HG03571 (cell line): ENCODE results near the gene RASAL1.

Experiments used
- ATAC-seq: cut with Tn5 transposase; IDR thresholded peaks from one replicate; pipeline ENCODE4 v1.9.1; 2021; ENCODE audit not compliant: unreplicated experiment

The RASAL1 gene

DNA sequence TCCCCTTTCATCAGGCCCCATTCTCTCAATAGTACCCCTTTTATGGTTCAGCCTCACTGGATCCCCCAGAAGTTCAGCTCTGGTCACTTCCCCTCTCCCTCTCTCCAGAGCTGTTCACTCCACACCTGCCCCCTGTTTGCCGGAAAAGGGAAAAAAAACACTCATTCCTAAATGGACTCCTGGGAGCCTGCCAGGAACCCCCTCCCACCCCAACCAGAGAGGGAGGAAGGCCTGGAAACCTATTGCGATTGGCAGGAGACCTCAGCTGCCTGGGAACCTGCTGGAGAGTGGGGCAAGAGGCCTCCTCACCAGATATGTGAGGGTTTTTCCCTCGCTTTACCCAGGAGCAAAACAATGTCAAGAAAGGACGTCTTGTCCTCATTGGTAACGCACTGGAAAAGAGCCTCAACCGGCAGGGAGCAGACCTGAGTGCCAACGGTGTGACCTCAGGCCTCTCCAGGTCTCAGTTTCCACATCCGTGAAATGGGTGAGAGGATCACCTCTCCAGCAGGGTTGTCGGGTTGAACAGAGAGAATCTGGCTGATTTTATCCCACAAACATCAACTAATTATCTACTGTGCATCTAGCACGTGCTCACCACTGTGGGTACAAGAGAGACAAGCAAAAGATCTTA, 74.4 kb downstream of the RASAL1 start:
- ATAC-seq, result no peak

DNA sequence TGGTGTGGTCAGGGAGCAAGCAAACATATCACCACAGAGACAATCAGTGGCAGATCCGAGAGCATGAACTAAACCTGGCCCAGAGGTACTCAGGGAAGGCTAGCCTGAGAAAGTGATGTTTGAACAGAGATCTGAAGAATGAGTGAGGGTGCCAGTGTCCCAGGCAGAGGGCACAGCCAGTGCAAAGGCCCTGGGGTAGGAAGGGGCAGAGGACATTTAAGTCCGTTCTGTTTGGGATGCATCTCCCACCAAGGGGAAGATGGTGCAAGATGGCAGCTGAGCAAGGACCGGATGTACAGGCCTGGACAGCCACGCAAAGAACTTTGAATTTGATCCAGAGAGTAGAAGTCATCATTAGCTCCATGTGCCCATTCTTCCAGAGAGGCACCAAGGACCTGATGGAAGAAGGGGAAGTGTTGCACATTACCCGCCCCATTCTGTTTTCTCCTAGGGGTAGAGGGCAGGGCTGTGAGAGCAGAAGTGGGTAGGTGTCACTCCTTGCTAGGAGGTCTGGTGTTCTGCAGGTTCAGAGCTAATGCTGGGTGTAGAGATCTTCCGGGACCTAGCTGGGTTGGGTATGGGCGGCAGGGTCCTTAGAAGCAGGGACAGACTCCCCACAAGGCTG, 75.1 kb downstream of the RASAL1 start:
- ATAC-seq, result no peak

DNA sequence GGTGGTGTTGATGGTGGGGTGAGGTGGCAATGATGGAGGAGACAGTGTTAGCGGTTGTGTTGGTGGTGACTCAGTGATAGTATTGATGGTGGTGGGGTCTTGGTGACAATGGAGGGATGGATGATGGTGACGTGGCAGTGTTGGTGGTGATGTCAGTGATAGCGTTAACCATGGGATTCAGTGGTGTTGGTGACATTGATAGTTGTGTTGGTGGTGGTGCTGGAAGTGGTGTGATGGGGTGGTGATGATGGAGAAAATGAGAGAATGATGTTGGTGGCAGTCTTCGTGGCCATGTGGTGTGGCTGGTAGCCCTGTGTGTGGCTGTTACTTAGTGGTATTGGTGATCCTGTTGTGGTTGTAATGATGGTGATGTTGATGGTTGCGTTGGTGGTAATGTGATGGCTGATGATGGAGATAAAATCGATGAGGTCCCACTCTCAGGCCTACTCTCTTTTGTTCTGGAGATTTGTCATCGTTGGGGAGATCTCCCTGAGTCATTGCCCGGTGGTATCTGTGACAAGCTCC, 76.4 kb downstream of the RASAL1 start:
- no peak for ATAC-seq

DNA sequence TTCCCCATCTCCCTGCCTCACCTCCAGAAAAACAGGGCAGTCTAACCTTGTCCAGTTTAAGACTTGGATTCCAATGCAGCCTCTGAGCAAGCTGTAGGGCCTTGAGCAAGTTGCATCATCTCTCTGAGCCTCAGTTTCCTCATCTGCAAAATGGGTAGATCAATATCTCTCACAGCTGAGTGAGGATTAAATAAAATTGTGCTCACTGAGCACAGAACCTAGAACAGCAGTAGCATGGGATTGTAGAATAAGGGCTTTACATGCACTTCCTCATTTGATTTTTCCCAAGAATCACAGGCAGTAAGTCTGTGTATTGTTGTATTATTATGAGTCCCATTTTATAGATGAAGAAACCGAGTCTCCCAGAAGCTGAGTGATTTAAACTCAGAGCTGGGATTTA, 77.0 kb downstream of the RASAL1 start:
- ATAC-seq, result no peak

DNA sequence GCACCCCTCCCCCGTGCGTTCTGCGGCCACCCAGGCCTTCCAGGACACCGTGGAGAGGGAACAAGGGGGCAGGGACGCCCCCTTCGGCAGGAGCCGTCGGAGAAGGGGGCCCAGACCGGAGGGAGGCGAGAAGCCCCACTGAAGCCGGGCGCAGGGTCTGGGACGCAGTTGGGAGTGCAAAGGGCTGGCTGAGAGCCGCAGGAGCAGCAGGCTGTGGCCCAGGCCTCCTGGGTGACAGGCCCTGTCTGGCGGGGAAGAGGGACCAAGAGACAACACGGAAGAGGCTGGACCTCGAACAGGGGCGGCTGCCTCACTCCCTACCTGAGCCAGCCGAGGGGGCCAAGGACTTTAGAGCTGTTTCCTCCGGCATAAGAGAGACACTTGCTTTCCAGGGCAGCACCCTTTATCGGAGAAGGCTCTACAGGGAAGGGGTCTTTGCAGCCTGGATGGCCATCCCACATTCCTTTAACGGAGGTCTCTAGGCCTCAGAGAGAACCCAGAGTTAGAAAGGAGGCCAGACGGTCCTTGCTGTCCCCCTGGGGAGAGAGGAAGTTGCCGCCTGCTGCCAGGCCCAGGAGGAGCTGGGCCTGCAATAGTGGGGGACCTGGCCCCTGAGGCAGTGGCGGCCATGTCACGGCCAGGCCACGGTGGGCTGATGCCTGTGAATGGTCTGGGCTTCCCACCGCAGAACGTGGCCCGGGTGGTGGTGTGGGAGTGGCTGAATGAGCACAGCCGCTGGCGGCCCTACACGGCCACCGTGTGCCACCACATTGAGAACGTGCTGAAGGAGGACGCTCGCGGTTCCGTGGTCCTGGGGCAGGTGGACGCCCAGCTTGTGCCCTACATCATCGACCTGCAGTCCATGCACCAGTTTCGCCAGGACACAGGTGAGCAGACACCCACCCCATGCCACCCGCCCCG, 77.7 kb downstream of the RASAL1 start:
- ATAC-seq, result no peak

DNA sequence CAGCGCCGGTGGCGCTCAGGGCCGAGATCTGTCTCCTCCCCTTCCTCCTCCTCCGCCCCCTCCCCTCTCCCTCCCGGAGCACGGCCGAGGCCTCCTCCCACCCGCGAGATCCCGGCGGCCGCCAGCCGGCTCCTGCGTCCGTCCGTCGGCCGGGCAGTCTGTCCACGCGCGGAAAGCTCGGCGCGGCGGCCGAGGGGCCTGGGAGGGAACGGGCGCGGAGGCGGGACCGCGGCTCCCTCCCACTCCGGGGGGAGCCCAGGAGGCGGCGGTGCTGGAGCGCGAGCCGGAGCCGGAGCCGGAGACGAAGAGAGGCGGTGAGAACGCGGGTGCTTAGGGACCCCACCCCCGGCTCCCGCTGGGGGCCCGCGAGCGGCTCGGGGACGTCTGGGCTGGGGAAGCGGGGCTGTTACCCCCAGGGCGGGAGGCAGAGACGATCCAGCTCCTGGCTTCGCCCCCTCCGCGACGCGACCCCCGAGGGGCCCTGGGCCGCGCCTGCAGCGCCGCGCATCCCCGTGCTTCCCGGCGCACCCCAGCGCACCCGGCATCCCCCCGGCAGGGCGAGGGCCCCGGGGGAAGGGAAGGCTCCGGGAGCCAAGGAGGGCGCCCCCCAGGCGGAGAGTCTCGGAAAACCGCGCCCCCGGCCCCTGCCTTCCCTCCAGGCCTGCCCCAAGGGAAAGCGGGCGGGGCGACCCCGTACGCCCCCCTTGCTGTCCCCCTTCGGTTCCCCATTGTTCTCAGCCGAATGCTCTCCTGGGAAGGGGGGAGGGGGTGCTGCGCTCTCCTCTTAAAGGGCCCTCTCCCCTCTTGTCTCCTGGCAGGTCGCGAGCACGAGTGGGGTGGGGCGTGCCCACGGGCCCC, 78.7 kb downstream of the RASAL1 start, which contains the start of gene DTX1:
TSS of gene DTX1 (plus strand) at position 100 of the 858 bp plus-strand sequence. CDS start 1,463 bp downstream, outside the sequence.
- no peak for ATAC-seq

DNA sequence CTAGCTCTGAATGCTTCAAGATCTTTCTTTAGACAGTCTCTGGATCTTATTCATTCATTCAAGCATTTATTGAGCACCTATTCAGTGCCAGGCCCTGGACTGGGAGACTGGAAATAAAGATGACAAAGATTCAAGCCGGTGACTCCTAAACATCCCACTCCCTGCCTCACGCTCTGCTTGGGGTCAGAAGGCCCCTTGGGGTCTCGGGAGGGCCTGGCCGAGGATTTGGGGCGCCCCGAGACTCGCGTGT, 79.3 kb downstream of the RASAL1 start:
- ATAC-seq, result no peak

DNA sequence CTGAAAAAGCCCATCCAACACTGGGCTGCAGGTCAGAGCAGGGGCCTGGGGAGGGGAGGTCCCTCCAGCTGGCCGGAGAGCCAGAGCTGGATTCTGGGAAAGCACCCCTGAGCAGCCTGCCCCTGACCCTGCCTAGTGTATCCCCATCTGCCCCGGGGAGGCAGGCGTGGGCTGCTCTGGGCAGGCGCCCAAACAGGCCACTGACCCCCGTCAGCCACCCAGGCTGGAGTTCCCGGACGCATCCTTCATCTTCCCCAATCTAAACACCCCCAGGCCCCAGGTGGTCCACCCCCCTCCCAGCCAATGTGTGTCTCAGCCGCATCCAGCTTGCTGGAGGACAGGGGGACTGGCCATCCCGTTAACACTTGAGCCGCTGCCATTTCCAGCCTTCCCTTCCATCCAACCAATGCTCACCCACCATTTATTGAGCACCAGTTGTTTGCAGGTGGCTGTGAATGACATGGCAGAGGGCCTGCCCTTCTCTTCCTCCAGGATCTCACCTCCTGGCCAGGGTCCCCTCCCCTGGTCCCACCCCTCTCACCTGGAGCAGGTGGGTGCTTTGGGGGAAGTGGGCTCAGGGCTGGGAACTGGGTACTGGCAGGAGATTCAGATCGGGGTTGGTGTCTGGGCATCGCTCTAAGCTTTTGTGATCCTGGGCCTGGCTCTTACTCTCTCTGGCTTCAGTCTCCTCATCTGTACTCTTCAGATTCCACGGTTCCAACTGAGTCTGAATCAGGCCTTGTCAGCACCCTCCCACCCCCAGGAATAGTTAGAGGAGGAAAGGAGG, 79.8 kb downstream of the RASAL1 start:
- ATAC-seq, result no peak

DNA sequence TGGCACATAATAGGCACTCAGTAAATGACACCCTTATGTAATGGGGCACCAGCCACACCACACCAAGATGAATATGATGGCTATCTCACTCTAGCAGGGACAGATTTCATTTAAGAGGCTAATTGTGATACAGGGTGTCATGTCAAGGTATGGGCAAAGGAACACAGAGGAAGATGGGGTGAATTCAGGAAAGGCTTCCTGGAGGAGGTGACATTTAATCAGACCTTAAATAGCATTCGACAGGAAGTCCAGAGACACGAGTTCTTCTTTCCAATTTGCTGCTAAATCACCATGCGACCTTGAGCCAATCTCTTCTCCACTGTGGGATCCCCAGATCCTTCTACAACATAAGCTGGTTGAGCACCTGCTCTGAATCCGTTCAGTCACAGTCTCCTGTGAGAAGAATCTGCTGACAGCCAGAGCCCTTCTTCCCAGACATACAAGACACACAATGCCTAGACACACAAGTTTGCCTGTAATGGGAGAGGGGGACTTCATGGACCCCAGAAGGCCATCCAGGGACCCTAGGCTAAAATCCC, 80.5 kb downstream of the RASAL1 start:
- no peak for ATAC-seq

DNA sequence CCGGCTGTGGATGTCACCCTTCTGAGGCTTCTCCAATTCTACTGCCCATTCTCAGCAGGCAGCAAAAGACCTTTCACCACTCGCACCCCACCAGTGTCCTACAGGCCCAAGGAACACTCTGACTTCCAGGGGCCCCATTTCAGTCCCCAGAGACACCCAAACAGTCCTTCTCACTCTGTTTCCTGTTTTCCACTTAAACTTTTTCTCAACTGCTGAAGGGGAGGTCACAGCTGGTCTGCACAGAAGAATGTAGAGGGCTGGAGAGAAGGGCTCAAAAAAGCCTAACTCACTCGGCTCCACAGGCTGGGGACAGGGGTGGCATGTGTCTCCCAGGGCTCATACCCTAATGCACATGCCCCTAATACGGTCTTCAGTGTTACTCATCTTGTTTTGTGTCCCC, 83.2 kb downstream of the RASAL1 start:
- ATAC-seq, result no peak

DNA sequence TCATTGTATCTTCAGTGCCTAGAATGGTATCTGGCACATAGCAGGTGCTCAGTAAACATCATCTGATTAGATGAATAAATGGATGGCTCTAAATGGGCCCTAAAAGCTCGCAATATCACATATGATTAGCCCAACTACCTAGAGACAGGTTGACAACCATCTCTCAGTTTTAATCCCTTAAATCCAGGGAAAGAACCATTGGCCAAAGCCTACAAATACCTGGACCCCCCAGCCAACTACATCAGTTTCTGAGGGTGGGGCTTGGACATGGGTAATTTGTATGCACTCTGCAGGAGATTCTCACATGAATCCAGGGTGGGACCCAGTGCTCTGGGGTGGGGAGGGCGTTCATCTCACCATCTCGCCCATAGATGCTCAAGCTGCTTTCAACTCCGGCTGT, 83.8 kb downstream of the RASAL1 start:
- ATAC-seq, result no peak

DNA sequence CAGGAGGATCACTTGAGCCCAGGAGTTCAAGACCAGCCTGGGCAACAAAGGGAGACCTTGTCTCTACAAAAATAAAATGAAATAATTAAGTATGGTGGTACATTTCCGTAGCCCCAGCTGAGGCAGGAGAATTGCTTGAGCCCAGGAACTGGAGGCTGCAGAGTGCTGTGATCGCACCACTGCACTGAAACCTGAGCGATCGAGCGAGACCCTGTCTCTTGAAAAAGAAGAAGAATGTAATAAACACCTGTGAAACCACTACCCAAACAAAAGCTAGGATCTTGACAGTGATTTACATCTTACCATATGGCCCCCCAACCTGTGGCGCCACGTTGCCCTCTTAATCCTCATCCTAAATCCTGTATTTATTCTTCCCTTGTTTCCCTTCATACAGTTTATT, 84.8 kb downstream of the RASAL1 start:
- no peak for ATAC-seq

DNA sequence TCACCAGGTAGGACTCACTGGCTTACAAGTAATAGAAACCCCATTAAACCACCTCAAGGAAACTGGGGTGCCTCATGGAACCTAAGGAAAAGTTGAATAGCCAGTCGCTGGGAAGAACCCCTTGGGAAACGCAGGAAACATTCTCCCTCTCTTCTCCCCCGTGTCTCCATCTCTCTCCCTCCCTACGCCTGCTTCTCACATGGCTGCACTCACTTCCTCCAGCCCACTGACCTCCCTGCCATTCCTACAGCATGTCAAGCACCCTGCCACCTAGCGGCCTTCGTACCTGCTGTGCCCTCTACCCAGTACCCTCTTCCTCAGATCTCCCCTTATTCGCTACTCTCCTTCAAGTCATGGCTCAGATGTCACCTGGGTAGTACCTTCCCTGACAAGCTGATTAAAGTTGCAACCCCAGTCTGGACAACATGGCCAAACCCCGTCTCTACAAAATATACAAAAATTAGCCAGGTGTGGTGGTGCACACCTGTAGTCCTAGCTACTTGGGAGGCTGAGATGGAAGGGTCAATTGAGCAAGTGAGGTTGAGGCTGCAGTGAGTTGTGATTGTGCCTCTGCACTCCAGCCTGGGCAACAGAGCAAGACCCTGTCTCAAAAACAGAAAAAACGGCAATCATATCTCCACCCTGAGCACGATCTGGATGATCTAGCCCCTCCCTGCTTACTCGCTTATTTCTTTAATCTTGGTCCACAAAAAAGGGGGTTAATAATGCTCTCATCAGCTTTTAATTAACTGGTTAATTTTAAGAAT, 85.4 kb downstream of the RASAL1 start:
- no peak for ATAC-seq
